Central memory CD8-positive, alpha-beta T cell (primary cell): ENCODE data around the gene RHOA.
"Not testable (repeated sequence)": the region's sequence is repeated elsewhere in the genome, so short reads cannot be mapped to it uniquely, and the experiment has no call there.

Experiments used
- ATAC-seq: fragments of 150-1000 bp; cut with Tn5 transposase; replicated peaks from 2 replicates; pipeline ENCODE4 v1.10.0; 2022; ENCODE audit warnings: mild to moderate bottlenecking, moderate FRiP score, moderate number of reproducible peaks; ENCODE audit not compliant: poor library complexity, severe bottlenecking; ENCODE audit errors: extremely low read depth
- DNase-seq, 2 donors: peaks; one replicate each; pipeline ENCODE4 v3.0.0; 2021; ENCODE audit warnings: low spot score in 2 of 2
- H3K27ac Mint-ChIP-seq: one replicate; pipeline ENCODE4 v1.8.0; 2022; ENCODE audit warnings: low read depth, mild to moderate bottlenecking, moderate library complexity, mixed read lengths
- H3K27me3 Mint-ChIP-seq: one replicate; pipeline ENCODE4 v1.8.0; 2022; ENCODE audit warnings: mixed read lengths
- H3K36me3 Mint-ChIP-seq: one replicate; pipeline ENCODE4 v1.8.0; 2022; ENCODE audit warnings: mild to moderate bottlenecking, moderate library complexity, mixed read lengths; ENCODE audit not compliant: insufficient read depth
- H3K4me1 Mint-ChIP-seq: one replicate; pipeline ENCODE4 v1.8.0; 2022; ENCODE audit warnings: mixed read lengths
- H3K4me3 Mint-ChIP-seq: one replicate; pipeline ENCODE4 v1.8.0; 2022; ENCODE audit warnings: mild to moderate bottlenecking, moderate library complexity, mixed read lengths
- H3K9me3 Mint-ChIP-seq: one replicate; pipeline ENCODE4 v1.8.0; 2022; ENCODE audit warnings: mixed read lengths

RHOA gene

DNA sequence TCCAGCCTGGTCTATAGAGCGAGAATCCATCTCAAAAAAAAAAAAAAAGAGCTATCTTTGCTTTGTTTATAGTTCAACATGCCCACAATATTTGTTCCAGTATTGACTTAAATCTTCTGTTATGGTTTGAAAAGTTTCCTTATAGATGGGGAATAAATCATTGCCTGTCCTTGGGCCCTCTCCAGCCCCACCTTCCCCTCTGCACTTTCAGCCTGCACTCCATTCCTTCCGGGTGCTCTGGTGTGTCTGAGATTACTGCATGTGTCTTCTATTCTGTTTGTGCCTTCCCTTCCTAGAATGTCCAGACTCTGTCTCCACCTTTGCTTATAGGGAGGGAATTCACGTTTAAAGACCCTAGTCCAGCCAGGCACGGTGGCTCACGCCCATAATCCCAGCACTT, 28.4 kb downstream of the RHOA start:
- H3K27ac Mint-ChIP-seq: peak overlapping the region; percentile 15
- ATAC-seq (no peak), DNase-seq (no peak)
- no peaks in the 10 kb centered on the region for H3K27me3 Mint-ChIP-seq
- peaks cover 64% of the 10 kb centered on the region for H3K4me1 Mint-ChIP-seq
- H3K9me3 Mint-ChIP-seq: no peaks in the 10 kb centered on the region
- H3K4me3 Mint-ChIP-seq: peak overlapping the region; percentile 31
- peaks cover 5% of the 10 kb centered on the region for H3K36me3 Mint-ChIP-seq

DNA sequence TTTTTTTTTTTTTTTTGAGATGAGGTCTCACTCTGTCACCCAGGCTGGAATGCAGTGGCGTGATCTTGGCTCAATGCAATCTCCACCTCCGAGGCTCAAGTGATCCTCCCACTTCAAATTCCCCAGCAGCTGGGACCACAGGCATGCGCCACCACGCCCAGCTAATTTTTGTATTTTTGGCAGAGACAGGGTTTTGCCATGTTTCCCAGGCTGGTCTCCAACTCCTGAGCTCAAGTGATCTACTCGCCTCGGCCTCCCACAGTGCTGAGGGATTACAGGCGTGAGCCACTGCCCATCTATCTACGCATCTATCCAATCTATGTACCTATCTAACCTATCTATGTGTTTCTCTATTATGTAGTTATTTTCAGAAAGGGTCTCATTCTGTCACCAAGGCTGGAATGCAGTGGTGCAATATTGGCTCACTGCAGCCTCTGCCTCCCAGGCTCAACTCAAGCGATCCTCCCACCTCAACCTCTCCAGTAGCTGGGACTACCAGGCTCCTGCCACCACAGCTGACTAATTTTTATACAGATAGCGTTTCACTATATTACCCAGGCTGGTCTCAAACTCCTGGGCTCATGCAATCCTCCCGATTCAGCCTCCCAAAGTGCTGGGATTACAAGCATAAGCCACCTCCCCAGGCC, 33.4 kb downstream of the RHOA start:
- DNase-seq: no peak
- peak overlapping the region; percentile 50 for H3K27ac Mint-ChIP-seq
- no peak for ATAC-seq
- H3K4me1 Mint-ChIP-seq: peaks cover 54% of the 10 kb centered on the region
- no peaks in the 10 kb centered on the region for H3K27me3 Mint-ChIP-seq
- peak overlapping the region; percentile 33 for H3K4me3 Mint-ChIP-seq
- H3K36me3 Mint-ChIP-seq: peaks cover 30% of the 10 kb centered on the region
- H3K9me3 Mint-ChIP-seq: no peaks in the 10 kb centered on the region

DNA sequence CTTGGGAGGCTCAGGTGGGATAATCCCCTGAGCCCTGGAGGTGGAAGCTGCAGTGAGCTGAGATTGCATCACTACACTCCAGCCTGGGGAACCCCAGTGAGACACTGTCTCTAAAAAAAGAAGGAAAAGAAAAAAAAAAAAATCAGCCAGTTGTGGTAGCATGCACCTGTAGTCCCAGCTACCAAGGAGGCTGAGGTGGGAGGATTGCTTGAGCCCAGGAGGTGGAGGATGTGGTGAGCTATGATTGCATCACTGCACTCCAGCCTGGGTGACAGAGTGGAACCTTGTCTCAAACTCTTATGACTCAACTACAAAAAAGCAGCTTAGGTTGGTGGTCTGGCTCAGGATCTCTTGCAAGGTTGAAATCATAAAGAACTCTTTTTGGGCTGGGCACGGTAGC, 34.3 kb downstream of the RHOA start:
- H3K27me3 Mint-ChIP-seq: no peaks in the 10 kb centered on the region
- DNase-seq (no peak), ATAC-seq (peak; percentile 54)
- H3K9me3 Mint-ChIP-seq: no peaks in the 10 kb centered on the region
- H3K36me3 Mint-ChIP-seq: peaks cover 38% of the 10 kb centered on the region
- peak overlapping the region; percentile 25 for H3K4me3 Mint-ChIP-seq
- peaks cover 57% of the 10 kb centered on the region for H3K4me1 Mint-ChIP-seq
- no peak overlapping the region for H3K27ac Mint-ChIP-seq

DNA sequence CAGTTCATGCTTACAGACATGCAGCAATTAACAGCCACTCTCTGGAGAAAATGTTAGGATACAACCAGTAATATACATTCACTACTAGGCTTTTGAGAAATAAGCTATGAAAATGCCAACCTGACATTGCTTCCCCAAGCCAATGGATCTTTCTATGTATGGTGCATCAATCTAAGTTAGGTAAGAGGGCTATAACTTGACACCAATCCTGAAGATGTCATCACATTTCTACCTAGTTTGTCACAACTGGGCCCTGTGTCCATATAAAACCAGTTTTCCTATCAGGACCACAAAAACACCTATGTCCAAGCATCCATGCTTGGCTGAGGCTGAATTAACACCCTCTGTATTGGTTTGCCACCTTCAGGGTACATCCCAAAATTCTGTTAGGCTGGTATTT, 39.8 kb downstream of the RHOA start:
- Mint-ChIP-seq H3K36me3 (peaks cover 69% of the 10 kb centered on the region), H3K4me3 (no peak overlapping the region), H3K4me1 (peaks cover 35% of the 10 kb centered on the region), H3K9me3 (no peaks in the 10 kb centered on the region), H3K27me3 (no peaks in the 10 kb centered on the region), H3K27ac (no peak overlapping the region)
- no peak for DNase-seq
- no peak for ATAC-seq

DNA sequence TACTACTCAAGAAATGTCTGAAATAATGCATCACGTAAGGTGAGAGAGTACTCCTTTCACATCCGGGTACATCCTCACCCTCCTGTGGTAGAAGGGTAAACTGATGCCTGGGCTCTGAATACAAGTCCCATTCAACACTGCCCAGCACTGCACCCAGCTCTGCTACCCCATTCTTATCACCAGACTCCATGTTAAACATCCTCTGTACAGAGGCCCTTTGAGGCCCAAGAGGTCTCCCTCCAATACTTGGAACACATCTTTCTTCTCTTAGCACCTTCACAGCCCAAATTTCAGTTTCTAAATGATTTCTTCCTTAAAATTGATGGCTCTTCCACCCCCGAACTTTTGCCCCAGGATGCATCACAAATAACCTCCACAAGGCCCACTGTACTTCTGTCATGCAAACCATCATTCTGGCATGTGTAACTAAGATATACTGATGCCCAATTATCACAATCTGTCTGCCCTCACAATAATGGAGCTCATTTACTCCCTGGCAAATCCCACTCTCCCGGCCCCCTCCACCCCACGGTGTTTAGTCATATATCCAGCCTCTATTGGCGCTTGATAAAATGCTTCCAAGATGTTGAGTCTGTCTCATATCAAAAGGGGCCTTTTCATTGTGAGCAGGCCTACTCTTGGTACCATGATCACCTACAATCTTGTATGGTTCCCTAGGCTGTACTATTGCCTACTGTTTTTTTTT, 41.0 kb downstream of the RHOA start:
- no peak overlapping the region for H3K4me3 Mint-ChIP-seq
- no peaks in the 10 kb centered on the region for H3K9me3 Mint-ChIP-seq
- peaks cover 32% of the 10 kb centered on the region for H3K4me1 Mint-ChIP-seq
- H3K36me3 Mint-ChIP-seq: peaks cover 76% of the 10 kb centered on the region
- no peak for ATAC-seq
- DNase-seq: no peak
- no peaks in the 10 kb centered on the region for H3K27me3 Mint-ChIP-seq
- no peak overlapping the region for H3K27ac Mint-ChIP-seq

DNA sequence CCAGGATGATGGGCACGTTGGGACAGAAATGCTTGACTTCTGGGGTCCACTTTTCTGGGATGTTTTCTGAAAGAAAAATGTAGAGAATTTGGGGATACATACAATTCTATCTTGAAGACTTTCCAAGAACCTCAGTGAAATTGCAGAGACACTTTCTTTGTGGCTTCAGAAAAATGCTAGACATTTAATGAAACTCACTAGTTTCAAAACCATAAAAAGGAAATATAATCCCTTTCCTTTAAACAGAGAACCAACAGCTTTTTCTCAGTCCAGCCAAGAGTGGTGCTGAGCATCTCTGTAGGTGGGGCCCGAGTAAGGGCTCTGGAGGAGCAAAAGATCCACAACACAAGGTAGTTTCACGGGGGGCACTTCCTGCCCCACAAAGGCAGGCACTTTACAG, 49.2 kb downstream of the RHOA start:
- Mint-ChIP-seq H3K4me3 (no peak overlapping the region), H3K36me3 (peaks cover 78% of the 10 kb centered on the region)

DNA sequence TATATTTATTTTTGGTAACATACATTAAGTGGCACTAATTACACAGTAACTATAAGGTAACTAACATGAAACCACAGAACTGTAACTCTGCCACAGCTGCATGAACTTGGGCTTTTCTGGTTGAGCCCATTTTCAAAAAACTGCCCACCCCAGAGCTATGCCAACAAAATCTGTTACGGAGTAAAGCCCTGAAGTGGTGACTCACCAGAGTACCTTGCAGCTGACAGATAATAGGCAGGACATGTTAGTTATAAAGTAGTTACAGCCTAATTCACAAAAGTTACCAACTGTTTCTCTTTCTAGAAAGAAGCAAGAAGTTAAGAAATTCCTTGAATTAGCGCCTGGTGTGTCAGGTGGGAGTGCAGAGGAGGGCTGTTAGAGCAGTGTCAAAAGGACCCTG, 52.2 kb downstream of the RHOA start:
- ATAC-seq: no peak
- no peak for DNase-seq
- H3K4me3 Mint-ChIP-seq: peak overlapping the region; percentile 93
- H3K27ac Mint-ChIP-seq: peak overlapping the region; percentile 16
- H3K4me1 Mint-ChIP-seq: peaks cover 21% of the 10 kb centered on the region
- no peaks in the 10 kb centered on the region for H3K27me3 Mint-ChIP-seq
- H3K36me3 Mint-ChIP-seq: peaks cover 60% of the 10 kb centered on the region
- H3K9me3 Mint-ChIP-seq: no peaks in the 10 kb centered on the region

More for the DNA sequence above, 49.2 kb downstream of the RHOA start:
- H3K9me3 Mint-ChIP-seq: no peaks in the 10 kb centered on the region
- peak overlapping the region; percentile 46 for H3K27ac Mint-ChIP-seq
- ATAC-seq (no peak), DNase-seq (no peak)
- peaks cover 13% of the 10 kb centered on the region for H3K4me1 Mint-ChIP-seq
- H3K27me3 Mint-ChIP-seq: no peaks in the 10 kb centered on the region

DNA sequence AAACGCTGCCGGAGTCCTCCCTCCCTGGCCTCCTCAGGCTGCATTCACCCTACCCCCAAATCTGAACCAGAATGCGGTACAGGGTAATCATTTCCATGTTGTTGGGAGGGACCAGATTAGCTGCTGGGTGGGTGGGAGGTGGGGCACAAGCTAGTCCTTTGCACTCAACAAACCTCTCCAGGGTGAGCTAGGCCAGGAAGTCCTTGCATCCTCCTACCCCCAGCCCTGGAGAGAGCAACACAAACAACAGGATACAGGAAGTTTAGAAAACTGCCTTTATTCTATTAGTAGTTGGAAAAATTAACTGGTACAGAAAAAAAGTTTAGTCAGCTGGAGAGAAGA, 52.9 kb downstream of the RHOA start:
- peak overlapping the region; percentile 89 for H3K27ac Mint-ChIP-seq
- H3K36me3 Mint-ChIP-seq: peaks cover 56% of the 10 kb centered on the region
- H3K9me3 Mint-ChIP-seq: no peaks in the 10 kb centered on the region
- H3K4me3 Mint-ChIP-seq: peak overlapping the region; percentile 93
- no peaks in the 10 kb centered on the region for H3K27me3 Mint-ChIP-seq
- DNase-seq (no peak), ATAC-seq (peak; percentile 3)
- H3K4me1 Mint-ChIP-seq: peaks cover 21% of the 10 kb centered on the region

DNA sequence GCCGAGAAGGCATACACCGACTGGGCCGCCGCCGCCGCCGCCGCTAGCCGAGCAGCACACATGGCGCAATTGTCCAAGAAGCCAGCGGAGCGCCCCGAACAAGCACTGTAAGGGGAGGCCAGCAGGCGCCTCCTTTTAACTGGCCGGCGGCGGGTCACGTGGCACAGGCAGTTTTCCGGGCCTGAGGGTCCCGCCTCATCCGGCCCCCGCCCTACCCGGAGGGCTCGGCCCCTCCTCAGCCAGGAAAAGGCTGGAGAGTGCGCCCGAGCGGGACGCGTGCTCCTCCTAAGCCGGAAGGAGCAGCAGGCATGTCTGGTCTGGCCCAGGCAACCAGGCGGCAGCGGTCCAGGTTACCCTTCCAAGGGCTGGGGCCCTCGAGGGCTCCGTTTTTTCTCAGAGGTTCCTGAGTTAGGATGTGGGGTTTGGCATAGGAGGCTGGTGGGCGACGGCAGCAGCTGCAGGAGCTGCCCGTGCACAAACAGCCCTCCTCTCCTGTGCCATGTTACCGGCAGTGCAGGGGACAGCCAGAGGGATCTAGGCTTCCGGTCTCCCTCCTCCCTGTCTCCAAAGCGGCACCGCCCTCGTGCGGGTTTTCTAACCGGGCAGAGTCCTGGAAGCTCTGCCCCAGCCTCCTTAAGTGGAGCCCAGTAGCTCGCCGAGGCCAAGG, 53.4 kb downstream of the RHOA start, which contains the start of gene GPX1:
TSS of gene GPX1 (minus strand) at position 137 of the 667 bp plus-strand sequence. CDS start at position 62, 75 bp downstream.
- H3K27me3 Mint-ChIP-seq: no peaks in the 10 kb centered on the region
- peak; percentile 64 for ATAC-seq
- peak within 1 kb of the TSS; percentile 93 for H3K4me3 Mint-ChIP-seq
- peak; percentile 42 to 45 for DNase-seq
- H3K27ac Mint-ChIP-seq: peak within 1 kb of the TSS; percentile 89
- H3K4me1 Mint-ChIP-seq: peaks cover 21% of the 10 kb centered on the region
- H3K36me3 Mint-ChIP-seq: peaks cover 51% of the 10 kb centered on the region
- no peaks in the 10 kb centered on the region for H3K9me3 Mint-ChIP-seq

DNA sequence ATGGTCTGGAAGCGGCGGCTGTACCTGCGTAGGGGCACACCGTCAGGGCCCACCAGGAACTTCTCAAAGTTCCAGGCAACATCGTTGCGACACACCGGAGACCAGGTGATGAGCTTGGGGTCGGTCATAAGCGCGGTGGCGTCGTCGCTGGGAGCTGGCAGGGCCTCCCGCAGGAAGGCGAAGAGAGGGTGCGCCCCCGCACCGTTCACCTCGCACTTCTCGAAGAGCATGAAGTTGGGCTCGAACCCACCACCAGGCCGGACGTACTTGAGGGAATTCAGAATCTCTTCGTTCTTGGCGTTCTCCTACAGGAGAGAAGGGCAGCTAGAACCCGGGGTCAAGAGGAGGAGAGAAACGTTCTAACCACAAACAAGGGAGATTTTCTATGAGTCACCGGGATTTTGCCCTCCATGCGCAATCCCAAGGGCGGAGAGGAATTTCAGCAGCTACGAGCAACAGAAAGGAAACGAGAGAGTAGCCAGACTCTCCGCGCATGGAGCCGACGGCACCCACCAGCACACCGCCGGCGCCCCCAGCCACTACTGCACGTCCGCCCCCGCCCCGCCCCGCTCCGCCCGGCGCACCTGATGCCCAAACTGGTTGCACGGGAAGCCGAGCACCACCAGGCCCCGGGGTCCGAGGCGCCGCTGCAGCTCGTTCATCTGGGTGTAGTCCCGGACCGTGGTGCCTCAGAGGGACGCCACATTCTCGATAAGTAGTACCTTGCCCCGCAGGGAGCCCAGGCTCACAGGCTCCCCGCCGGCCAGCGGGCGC, 54.1 kb downstream of the RHOA start:
- peak overlapping the region; percentile 93 for H3K4me3 Mint-ChIP-seq
- DNase-seq (peak; percentile 19), ATAC-seq (peak; percentile 63)
- H3K27ac Mint-ChIP-seq: peak overlapping the region; percentile 89
- peaks cover 18% of the 10 kb centered on the region for H3K4me1 Mint-ChIP-seq
- not testable (repeated sequence) for H3K27me3 Mint-ChIP-seq, H3K9me3 Mint-ChIP-seq
- H3K36me3 Mint-ChIP-seq: peaks cover 44% of the 10 kb centered on the region

DNA sequence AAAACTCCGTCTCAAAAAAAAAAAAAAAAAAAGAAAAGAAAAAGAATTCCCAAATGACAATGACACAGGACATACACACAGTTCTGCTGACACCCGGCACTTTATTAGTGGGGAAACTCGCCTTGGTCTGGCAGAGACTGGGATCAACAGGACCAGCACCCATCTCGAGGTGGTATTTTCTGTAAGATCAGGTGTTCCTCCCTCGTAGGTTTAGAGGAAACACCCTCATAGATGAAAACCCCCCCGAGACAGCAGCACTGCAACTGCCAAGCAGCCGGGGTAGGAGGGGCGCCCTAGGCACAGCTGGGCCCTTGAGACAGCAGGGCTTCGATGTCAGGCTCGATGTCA, 54.7 kb downstream of the RHOA start:
- Mint-ChIP-seq H3K36me3 (peaks cover 39% of the 10 kb centered on the region), H3K4me1 (peaks cover 15% of the 10 kb centered on the region), H3K4me3 (peak overlapping the region; percentile 93), H3K27ac (peak overlapping the region; percentile 89)
- not testable (repeated sequence) for H3K9me3 Mint-ChIP-seq, H3K27me3 Mint-ChIP-seq
- DNase-seq: peak in 1 of 2 donors; percentile 14
- ATAC-seq: peak; percentile 31

DNA sequence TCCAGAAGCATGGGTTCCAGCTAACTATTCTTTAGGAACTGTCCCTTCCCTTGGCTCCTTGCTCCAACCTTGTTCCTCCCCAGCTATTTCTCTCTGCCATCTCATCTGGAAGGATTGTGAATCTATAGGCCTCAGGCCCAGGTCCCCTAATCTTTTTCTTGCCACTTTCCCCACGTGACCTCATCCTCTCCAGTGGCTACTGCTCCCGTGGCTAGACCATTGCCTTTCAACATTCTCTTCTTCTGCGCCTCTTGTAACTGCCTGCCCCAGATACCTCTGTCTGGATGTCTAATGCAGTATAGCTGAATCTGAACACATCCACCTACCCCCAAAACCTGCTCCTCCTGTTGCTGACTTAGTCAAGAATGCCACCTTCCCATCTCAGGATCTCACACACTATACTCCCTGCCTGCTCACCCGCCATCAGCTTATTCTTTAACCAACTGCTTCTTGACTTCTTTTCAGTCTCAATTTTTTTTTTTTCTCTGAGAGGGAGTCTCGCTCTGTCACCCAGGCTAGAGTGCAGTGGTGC, 58.8 kb downstream of the RHOA start:
- ATAC-seq (no peak), DNase-seq (no peak)
- Mint-ChIP-seq H3K27ac (peak overlapping the region; percentile 21), H3K9me3 (no peaks in the 10 kb centered on the region), H3K36me3 (peaks cover 10% of the 10 kb centered on the region), H3K4me3 (no peak overlapping the region), H3K27me3 (no peaks in the 10 kb centered on the region), H3K4me1 (peaks cover 15% of the 10 kb centered on the region)
